CD4-positive, alpha-beta T cell treated with Interleukin-12 subunit alpha and Interleukin-12 subunit beta, for 1 hour (primary cell): ENCODE measurements around the gene ACTL9.

Experiments used
- DNase-seq: peaks from one replicate; pipeline ENCODE4 v3.0.0-alpha.2; 2020

The ACTL9 gene

GRCh38 chr19:8684001-8684902 is 14.3 kb downstream of the ACTL9 start:
- no peak for DNase-seq

- DNase-seq, result no peak
Observed at GRCh38 chr19:8682931-8683330, 15.7 kb downstream of the ACTL9 start.

- no peak for DNase-seq
Observed at GRCh38 chr19:8682472-8682871, 16.1 kb downstream of the ACTL9 start.

DNA sequence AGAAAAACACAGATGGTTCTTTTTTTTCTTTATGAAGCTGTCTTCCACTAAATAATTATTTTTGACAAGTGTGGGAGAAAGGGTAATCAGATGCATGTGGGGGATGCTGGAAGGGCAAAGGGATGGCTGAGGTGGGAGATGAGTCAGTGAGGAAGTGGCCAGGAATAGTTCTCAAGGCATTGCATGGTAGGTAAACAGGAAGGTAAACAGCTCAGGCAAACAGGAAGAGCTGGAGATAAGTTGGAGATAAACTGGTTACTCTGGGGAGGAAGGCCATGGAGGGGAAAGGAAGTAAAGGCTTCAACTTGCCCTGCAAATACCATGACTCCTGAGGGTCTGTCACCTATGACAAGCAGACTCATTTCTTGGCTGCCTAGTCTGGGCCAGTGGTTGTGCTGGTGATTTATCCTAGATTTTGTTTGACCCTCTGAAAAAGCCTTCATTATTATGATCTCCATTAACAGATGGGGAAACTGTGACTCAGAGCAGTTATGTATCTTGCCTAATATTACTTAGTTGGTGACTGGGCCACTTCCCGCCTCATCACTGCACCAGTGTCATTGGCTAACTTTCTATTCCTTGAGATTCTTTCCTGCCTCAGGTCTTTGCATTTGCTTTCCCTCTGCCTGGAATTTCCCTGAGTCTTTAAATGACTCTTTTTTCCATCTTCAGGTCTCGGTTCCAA is 17.1 kb downstream of the ACTL9 start:
- no peak for DNase-seq

GRCh38 chr19:8680676-8681344 is 17.8 kb downstream of the ACTL9 start:
- DNase-seq, result no peak

DNA sequence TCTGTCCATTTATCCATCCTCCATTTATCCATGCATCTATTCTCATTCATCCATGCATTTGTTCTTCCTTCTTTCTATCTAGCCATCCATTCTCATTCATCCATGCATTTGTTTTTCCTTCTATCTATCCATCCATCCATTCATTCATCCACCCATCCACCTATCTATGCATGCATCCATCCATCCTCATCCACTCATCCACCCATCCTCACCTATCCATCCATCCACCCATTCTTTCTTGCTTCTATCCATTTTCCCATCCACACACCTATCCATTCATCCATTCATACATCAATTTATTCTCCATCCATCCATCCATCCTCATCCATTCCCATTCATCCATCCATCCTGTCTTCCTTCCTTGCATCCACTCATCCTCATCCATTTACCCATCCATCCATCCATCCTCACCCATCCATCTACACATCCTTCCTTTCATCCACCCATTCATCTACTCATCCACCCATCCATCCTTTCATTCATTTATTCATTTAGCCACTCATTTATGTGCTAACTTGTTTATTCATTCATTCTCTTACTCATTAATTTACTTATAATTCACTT is 20.3 kb downstream of the ACTL9 start:
- DNase-seq, result no peak

DNA sequence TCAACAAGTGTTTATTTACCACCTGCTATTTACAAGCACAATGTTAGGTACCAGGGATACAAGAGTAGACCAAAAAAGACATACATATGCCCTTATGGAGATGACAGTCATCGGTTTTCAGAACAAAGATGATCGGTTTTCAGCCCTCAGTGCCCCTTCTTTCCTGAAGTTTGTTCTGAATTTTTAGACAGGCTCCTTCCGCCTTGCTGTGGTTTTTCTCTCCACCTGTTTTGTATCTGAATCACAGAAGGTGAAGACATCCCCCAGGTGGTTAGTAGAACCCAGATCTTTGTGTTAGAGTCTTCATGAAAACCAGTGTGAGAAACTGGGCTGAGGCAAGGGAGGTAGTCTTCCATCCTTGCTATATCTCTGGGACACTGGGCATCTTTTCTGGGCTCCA is 23.5 kb downstream of the ACTL9 start:
- no peak for DNase-seq

GRCh38 chr19:8673276-8673891 is 25.2 kb downstream of the ACTL9 start:
- no peak for DNase-seq

GRCh38 chr19:8666814-8667405 is 31.7 kb downstream of the ACTL9 start:
- DNase-seq, result no peak

- DNase-seq, result no peak
Observed at GRCh38 chr19:8665468-8666213, 33.0 kb downstream of the ACTL9 start.

- DNase-seq, result no peak
Observed at GRCh38 chr19:8664671-8665057, 33.9 kb downstream of the ACTL9 start.

- DNase-seq, result peak; percentile 40
Observed at GRCh38 chr19:8663920-8664670, 34.5 kb downstream of the ACTL9 start.

- no peak for DNase-seq
Observed at GRCh38 chr19:8662263-8662662, 36.3 kb downstream of the ACTL9 start.

- DNase-seq, result no peak
Observed at GRCh38 chr19:8659905-8660304, 38.7 kb downstream of the ACTL9 start.

DNA sequence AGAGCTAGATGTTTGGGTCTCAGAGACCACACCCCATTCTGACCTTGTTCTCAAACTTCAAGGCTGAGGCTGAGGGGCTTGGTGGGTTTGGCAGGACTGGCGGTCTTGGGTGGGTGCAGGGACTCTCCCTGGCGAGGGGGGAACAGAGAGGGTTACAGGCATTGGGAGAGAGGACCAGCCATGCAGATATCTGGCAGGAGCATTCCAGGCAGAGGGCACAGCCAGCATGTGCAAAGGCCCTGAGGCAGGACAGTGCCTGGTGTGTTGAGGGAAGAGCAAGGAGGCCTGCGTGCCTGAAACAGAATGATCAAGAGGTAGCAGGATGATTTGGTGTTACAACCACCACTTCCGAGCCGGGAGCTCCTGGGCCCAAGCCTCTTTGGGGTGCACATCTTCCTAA is 40.7 kb downstream of the ACTL9 start:
- DNase-seq, result no peak

DNA sequence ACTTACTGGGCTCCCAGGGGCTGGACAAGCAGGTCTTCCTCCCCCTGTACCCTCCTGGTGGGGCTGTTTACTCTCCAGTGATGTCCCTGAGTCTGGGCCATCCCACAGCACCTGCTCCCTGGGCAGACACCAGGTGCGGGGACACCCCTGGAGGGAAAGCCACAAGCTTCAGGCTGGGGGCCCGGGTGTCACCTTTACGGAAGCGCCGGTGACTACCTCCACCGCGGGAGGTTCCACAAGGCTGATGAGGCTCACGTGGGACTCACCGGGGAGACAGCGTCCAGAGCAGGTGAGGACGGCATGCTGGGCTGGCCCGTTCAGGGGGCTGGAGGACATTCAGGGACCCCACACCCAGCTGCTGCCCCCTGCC is 43.3 kb downstream of the ACTL9 start:
- peak; percentile 43 for DNase-seq

GRCh38 chr19:8654591-8655339 is 43.8 kb downstream of the ACTL9 start:
- DNase-seq, result peak; percentile 72

DNA sequence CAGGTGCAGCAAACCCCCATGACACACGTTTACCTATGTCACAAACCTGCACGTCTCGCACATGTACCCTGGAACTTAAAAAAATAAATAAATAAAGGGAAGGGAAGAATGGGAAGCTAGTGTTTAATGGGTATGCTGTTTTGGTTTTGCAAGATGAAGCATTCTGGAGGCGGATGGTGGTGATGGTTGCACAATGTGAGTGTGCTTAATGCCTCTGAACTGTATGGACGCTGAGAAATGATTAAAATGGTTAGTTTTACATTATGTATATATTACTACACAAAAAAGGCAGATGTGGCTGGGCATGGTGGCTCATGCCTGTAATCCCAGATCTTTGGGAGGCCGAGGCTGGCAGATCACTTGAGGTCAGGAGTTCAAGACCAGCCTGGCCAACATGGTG is 50.4 kb downstream of the ACTL9 start:
- no peak for DNase-seq
